GM12873 (cell line): ENCODE results near the gene ETV6.
A peak's percentile ranks its signal among the peaks of the same experiment; 100 is the strongest.

Source experiments
- CTCF ChIP-seq: IDR thresholded peaks from 2 replicates; pipeline ENCODE4 v1.5.1; 2012; ENCODE audit warnings: low read depth, mild to moderate bottlenecking, moderate library complexity, low read length, control low read depth; ENCODE audit not compliant: insufficient read depth; ENCODE audit errors: missing control alignments

Gene ETV6

GRCh38 chr12:11807458-11807857 lies 158.0 kb downstream of the ETV6 start:
- TF ChIP-seq CTCF, result no peak

GRCh38 chr12:11808931-11809330 lies 159.5 kb downstream of the ETV6 start:
- TF ChIP-seq CTCF, result no peak

- TF ChIP-seq CTCF, result no peak
Measured at GRCh38 chr12:11810206-11810545, 160.7 kb downstream of the ETV6 start.

DNA sequence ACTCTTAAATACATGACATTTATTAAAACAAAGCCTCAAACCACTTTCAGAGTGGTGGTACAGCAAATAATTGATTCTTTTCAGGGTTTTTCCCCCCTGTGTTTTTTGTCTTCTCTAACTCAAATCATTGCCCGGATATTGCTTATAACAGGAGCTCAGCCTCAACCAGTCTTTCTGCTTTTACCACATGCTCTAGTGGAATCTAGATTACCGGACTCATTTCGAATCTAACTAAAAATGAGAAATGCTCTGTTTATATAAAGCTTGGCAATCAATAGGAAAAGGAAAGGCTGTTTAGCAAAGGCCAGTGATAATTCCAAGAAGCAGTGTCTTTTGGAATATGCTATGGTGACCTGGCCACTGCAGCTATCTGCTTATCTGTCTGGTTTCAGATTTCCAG lies 161.5 kb downstream of the ETV6 start:
- no peak for TF ChIP-seq CTCF

- no peak for TF ChIP-seq CTCF
Measured at GRCh38 chr12:11812241-11812585, 162.7 kb downstream of the ETV6 start.

GRCh38 chr12:11812586-11813437 lies 163.3 kb downstream of the ETV6 start:
- peak; percentile 44 for TF ChIP-seq CTCF

GRCh38 chr12:11813438-11813813 lies 164.0 kb downstream of the ETV6 start:
- no peak for TF ChIP-seq CTCF
